T1000 (cell line): ENCODE results near the gene DYNC2LI1.

Source experiments
- DNase-seq: peaks from one replicate; lab custom pipeline; 2025; ENCODE audit warnings: mixed read lengths; lab: John Stamatoyannopoulos, UW

Gene DYNC2LI1

DNA sequence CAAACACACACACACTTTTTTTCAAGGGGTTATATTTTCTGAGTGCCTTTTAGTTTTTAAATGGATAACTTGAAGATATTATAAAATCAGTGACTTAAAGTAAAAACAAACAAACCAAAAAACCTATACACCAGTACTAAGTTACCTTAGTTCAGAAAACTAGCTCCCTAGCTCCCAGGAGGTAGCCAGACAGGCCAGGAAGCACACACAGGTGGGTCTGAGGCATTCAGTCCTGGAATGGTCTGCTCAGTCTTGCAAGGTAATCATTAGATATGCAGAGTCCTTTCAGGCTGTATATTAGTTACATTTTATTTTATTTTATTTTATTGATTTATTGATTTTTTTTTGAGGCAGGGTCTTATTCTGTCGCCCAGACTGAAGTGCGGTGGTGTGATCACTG lies 10.7 kb upstream of the DYNC2LI1 start:
- DNase-seq = no peak

DNA sequence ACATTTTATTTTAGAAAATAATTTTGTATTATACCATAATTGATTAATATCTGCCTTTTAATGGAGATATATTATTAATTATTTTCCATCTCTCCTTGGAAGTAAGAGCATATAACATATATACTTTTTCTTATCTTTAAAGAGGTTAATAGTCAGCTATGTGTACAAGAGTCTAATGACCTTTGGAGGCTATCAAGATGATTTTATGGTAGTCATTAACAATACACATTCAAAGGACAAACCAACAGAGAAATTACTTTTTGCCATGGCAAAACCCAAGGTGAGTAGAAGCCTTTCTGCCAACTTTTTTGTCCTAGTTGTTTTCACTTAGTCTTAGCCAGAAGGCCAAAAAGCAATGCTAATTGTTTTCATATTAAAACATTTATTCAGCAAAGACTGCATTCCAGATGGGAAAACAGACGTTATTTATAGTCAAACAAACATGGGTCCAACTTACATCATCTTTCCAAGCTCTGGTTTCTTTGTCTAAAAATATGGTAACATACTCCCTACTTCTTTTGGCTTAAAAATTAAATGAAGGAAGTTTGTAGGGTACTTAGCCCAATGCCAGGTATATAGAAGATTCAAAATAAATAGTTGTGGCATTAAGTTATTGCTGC lies 9.6 kb upstream of the DYNC2LI1 start:
- DNase-seq = no peak

DNA sequence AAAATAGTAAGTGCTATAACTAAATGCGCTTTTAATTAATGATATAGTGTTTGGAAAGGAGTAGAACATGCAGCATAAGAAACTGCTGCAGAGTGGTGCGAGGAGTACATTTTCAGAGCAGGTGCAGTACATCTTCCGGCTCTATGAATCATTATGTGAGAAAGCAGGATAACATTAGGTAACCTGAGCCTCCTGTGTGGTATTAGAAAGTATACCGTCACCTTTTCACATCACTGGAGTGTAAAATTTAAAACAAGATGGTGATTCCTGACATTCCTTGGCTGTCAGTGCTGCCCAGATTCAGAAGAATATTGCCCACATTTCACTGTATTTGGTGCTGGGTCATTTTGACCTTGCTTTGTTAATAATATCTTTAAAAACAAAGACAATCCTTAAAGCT lies 7.8 kb upstream of the DYNC2LI1 start:
- no peak for DNase-seq

DNA sequence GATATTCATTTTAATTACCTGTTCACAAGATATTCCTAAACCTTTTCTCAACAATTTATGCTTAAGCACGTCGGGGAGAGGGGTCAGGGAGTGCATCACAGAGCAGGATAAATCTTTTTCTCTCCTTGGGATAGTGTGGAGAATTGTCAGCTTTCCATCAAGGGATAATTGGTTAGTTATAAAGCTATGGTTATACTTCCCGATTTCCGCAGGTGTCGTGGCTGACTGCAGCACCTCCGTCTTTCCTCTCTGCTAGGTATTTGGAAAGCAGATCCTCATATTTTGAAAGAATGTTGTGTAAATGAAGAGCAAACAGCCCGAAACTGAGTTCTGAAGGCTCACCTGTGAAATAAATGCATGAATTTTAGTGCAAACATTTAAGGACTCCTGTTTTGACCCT lies 778 bp downstream of the DYNC2LI1 start:
- DNase-seq = no peak

DNA sequence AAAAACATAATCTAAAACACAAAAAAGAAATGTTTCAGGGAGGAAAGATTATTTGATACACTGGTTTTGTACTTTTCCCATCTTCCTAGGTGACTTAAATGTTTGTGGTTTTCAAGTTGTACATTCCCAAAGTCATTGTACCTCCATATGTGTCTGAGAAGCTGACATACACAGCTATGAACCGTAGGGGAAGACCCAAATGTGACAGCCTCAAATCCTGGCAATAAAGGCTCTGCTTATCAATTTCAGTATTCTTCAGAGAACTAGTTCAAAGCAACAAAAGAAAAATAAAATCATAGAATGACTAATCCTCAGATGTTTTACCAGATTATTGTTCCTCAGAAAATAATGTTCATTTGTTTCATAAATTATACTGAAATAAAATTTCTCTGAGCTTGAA lies 2.5 kb downstream of the DYNC2LI1 start:
- DNase-seq = no peak

DNA sequence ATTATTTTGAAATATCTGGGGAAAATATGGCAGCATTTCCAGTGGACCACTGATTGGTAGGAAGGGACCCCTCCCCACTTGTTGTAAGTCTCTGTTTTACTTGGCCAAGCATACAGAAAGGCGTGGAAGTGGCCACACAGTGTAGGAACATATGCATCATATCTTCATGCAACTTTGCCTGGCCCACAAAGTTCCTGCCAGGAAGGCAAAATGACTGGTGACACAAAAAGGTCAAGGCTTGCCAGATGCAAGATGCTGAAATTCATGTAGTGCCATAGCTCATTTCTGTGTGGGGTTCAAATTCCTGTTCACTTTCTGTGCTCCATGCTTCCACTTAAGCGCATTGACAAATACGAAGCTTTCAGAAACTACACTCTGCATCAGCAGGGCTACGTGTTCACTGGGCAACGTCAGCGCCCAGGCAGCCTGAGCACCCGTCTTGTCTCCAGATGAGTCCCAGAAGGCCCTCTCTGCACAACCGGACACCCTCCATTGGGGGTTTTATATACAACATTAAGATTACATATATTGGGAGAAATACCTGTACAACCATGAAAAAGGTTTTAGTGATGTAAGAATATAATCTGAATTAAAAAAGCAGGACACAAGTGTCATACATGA lies 3.6 kb downstream of the DYNC2LI1 start:
- no peak for DNase-seq

DNA sequence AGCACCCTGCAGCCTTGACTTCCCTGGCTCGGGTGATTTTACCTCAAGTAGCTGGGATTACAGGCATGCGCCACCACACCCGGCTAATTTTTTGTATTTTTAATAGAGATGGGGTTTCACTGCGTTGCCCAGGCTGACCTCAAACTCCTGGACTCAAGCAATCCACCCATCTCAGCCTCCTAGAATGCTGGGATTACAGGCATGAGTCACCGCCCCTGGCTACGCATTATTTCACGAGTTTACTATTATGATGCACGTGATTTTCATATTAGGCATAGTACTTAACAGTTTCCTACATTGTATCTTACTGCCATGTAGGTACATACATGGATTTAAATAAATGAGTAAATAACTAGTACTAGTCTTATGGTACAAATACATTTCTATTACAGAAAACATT lies 4.4 kb downstream of the DYNC2LI1 start:
- no peak for DNase-seq

DNA sequence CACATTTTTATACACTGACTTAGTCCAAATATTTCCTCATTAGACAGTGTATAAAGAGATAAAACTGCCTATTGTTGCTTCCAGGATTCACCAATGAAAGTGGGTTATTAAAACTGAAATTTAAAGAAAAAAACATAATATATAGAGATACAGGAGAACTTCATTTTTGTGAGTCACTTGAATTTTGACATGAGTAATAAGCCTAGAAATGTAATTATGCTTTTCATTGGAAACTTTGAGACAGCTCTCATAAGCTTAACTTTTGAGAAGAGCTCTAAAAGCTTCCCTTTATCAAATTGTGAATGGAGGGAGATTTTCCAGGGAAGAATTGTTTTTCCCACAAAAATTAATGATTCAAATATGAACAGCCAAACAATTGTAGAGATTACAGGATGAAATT lies 14.1 kb downstream of the DYNC2LI1 start:
- no peak for DNase-seq

DNA sequence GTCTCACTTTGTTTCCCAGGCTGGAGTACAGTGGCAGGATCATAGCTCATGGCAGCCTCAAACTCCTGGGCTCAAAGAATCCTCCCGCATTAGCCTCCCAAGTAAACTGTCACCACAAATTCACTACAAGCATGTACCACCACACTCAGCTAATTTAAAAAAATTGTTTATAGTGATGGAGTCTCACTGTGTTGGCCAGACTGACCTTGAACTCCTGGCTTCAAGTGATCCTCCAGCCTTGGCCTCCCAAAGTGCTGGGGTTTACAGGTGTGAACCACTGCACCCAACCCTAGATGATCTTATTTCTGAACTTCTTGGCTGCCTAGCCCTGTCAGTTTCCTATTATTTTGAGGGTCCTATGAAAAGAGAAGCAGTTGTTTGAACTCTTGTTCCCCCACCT lies 14.8 kb downstream of the DYNC2LI1 start:
- no peak for DNase-seq

DNA sequence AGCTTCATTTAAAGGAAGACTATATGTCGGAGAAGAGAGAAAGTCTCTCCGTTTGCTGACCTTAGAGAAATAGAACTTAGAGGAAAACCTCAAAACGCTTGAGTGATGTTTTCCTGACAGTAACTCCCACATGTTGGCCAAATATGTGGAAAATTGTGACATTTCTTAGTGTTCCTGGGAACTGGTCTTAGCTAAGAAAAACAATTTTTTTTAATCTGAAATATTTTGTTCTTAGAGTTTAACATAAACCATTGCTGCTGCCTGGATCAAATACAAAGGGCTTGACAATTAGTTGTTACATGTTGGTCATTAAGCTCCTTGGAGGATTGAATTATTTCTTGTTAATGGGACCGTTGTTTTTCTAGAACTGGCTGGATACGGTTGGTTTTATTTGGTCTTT lies 16.3 kb downstream of the DYNC2LI1 start:
- no peak for DNase-seq

DNA sequence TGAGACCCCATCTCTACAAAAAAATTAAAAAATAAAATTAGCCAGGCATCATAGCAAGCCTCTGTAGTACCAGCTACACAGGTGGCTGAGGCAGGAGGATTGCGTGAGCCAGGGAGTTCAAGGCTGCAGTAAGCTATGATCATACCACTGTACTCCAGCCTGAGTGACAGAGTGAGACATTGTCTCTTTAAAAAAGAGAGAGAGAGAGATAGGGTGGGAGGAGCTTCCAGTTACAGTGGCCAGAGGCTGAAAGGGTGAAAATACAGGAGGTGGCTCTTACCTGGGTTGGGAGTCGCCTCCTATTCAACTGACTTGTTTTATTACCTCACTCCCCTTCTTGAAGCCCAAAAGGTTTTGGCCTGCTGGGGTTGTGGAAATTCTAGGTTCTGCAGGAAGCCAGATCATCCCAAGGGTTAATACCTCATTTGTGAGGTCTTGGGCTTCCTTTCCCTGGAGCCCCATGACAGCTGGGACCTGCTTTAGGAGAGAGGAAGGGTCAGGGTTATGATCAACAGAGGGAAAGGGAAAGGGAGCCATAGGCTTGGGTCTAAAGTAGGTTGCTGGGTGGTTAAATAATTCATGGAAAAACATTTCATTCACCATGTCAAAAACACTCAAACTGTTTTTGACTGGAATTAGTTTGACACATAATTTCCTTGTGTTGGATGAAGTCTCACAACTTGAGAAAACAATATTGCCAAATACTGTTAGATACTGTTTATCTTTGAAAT lies 17.4 kb downstream of the DYNC2LI1 start:
- no peak for DNase-seq

DNA sequence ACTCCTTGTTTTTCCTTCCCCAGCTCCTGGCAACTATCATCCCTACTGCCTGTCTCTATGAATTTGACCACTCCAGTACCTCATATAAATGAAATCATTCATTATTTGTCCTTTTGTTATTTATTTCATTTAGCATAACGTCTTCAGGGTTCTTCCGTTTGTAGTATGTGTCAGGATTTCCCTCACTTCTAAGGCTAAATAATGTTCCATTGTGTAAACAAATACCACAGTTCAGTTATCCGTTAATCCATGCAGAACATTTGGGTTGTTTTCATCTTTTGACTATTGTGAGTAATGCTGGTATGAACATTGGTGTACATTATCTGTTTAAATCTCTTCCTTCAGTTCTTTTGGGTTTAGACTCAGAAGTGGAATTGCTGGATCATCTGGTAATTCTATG lies 18.8 kb downstream of the DYNC2LI1 start:
- DNase-seq = no peak

DNA sequence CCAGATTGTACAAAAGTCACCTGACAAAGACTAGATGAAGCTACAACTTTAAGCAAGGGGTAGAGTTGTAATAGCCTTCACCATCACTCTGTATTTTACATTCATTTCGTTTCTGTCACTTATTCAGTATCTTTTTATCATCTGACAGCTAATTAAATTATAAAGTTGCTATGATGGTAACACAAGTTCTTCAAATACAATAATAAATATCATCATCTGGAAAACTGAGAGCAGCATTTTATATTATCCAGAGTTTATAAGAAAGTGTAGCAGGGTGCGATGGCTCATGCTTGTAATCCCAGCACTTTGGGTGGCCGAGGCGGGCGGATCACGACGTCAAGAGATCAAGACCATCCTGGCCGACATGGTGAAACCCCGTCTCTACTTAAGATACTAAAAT lies 21.1 kb downstream of the DYNC2LI1 start:
- no peak for DNase-seq

DNA sequence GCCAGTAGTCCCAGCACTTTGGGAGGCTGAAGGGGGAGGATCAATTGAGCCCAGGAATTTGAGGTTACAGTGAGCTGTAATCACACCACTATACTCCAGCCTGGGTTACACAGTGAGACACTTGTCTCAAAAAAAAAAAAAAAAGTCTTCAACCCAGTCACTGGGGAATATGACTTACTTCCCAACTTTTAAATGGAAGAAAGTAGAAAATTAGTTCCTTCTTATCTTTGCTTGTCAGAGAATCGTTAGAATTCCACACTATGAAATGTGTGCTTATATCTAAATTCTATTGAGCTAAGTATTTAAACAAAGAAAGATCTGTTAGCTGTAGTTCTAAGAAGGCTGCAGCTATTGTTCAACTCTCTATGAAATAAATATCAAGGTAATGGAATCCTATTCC lies 22.4 kb downstream of the DYNC2LI1 start:
- no peak for DNase-seq

DNA sequence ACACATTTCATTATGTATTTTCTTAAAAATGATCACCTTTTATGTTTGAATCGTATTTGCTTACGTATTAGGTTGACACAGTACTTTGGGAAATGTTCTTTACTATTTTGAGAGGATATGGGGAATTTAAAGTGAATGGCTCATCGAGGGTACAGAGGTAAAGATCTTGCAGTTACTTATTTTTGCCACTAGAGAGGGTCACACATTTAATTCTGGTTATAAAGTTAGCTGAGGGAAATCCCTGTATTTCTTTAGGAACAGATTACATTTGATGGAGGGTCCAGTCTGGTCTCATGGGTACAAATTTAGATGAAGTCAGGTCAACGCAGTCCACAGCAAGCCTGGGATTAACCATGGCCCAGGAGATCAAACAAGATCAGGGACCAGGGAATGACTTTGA lies 24.5 kb downstream of the DYNC2LI1 start:
- no peak for DNase-seq

DNA sequence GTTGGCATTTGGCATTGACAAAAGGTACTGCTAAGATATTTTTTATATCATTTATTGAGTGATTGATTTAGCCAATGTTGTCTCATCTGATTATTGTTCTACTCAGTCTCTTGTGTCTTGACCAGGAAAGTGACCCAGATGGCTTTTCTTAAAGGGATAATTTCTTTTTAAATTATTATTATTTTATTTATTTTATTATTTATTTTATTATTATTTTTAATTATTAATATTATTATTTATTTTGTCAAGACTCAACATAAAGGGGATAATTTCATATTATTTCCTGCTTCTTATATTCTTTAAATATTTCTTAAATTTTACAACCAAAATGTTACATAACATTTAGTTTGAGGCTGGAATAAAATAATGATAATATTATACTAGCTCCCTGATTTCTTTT lies 27.1 kb downstream of the DYNC2LI1 start:
- DNase-seq = no peak

DNA sequence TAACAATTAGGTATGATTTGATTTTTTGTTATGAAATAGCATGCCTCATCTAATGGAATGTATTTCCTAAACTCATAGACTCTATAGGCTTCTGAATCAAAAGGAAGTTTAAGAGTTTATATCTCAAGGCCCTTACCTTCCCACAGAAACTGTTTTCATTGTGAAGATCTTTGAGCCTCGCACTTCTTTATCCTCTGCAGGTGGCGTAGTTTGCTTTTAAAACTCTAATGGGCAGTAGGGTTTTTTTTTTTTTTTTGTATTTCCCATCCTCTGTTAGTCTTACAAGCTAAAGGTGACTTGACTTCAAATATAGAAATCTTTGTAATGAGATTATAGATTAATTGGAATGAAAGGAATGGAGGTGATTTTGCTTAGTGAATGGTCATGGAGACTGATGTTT lies 28.3 kb downstream of the DYNC2LI1 start:
- no peak for DNase-seq

DNA sequence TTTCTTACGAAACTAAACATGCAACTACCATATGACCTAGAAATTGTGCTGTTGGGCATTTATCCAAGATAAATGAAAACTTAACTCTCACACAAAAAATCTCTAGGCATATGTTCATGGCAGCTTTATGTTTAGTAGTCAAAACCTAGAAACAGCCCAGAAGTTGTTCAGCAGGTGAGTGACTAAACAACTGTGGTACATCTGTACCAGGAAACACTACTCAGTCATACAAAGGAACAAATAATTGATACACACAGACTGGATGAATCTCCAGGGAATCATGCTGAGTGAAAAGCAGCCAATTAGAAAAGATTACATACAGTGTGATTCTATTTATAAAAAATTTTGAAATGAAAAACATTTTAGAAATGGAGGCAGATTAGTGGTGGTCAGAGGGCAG lies 29.3 kb downstream of the DYNC2LI1 start:
- DNase-seq = no peak

DNA sequence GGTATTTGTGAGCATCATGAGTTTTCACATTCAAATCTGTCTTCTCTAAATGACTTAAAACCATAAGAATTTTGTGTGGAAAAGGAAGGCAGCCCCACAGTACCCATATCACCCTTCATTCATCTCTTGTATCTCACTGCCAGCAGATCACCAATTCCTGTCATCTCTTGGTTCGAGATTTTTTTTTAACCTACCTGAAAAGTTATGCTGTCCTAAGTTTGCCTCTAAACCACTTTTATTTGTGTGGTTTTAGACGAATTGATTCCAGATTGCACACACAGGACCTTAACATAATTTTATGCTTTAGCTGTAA lies 32.8 kb downstream of the DYNC2LI1 start:
- no peak for DNase-seq

DNA sequence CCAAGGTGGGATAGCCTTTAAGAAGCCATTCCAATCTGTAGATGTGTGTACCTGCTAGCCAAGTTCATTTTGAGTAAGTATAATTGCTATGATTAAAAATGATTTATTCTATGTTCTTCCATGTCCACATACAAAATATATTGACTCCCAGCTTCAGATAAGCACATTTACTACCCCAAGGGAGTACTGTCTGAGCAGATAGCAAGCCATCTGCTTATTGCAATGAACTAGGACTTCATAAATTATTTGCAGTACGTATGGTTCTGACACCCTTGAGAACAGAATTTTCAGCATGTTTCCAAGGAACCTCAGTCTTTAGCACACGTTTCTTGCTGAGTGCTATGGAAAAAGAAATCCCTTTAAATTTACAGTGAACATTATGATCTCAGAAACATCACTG lies 36.6 kb downstream of the DYNC2LI1 start:
- DNase-seq = no peak

DNA sequence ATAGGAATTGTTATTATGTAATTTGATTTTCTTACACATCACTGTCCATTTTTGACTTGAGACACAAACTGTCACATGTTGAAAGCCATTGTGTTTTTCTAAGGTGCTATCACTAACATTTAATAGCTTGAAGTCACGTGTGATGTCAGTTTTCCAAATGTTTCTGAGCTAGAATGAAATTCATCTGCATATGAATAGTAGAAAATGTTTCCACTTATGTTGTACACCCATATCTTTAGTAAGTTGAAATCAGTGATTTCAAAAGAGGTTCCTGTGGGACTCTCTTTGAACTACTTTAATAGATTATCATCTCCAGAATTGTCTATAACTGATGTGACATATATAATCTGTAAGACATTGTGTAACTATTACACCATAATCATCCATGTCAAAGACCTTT lies 37.0 kb downstream of the DYNC2LI1 start:
- no peak for DNase-seq

DNA sequence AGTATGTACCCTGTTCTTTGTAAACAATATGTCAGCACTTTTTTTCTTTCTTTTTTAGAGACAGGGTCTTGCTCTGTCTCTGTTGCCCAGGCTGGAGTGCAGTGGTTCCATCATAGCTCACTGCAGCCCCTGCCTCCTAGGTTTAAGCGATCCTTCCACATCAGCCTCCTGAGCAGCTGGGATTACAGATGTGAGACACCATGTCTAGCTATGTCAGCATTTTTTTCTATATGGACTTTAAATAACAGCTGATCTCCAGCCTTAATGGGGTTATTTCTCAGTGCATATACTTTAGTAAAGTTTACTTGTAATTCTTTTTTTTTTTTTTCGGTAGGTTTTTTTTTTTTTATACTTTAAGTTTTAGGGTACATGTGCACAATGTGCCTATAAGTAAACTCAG lies 38.2 kb downstream of the DYNC2LI1 start:
- no peak for DNase-seq

DNA sequence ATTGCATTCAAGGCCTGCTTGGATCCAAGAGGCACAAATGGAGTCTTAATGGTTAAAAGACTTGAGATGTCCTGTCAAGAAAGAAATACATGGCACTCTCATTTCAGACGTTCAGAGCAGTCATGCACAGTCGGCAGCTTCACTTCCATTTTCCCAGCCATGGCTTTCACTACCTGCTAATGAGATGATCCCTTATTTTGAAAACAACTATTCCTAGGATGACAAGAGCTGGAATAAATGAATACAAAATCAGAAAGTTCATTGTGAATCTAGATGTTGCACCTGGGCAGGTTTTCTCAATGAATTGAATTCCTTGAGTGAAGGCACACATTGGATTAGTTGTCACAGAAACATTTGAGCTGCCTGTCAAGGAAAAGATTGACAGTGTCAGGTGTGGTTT lies 39.1 kb downstream of the DYNC2LI1 start:
- DNase-seq = no peak

DNA sequence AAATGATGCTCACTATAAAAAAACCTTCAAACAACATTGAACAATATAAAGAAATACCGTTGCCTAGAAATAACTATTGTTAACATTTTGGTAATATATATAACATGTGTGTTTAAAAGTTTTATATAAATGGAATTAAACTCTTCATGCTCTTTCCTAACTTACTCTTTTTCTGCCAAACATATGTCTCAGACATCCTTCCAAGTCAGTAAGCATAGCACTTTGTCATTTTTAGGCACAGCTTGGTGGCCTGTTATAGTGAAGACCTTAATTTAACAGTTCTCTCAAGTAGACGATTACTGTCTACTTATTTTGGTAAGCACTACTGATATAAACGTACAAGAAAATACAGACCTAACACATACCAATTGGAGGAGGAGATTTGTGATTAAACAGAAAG lies 40.9 kb downstream of the DYNC2LI1 start:
- no peak for DNase-seq
